ENCODE results near the gene PSMB9. TPM values are rescaled to one million over a fixed set of nuclear protein-coding genes. Genes with fewer than 3 reads are reported as not detected.

Gene PSMB9
- total and polyA plus RNA-seq, 11 donors: 8.9 to 182 (median 15.7) TPM

- H3K4me1 ChIP-seq: peaks cover 0 to 63% (median 24%) of the 10 kb centered on the region in 12 donors
- peaks cover 0 to 65% (median 50%) of the 10 kb centered on the region in 9 donors for H3K36me3 ChIP-seq
- peak overlapping the region in 11 of 12 donors; percentile 90 to 100 (median 99) for H3K27ac ChIP-seq
- intact Hi-C loops (cut with DNase I): loop anchor here in 3 of 10 donors (2.0 kb wide), 1 partner anchor 17 kb away; the partner anchor contains the start of gene TAP2 (in 3 of the 3)
- DNase-seq: no peak
- no peaks in the 10 kb centered on the region for H3K27me3 ChIP-seq
- TF ChIP-seq POLR2A (IDR thresholded peaks at IDR 0.05): no peak
- TF ChIP-seq CTCF (IDR thresholded peaks at IDR 0.05): no peak
- H3K9me3 ChIP-seq: no peaks in the 10 kb centered on the region
- 77 to 89% (median 80%) methylated on average over 8 of the region's 8 CpGs for WGBS, 4 donors
- ATAC-seq: no peak
- peak overlapping the region in 9 of 12 donors; percentile 69 to 99 (median 89) for H3K4me3 ChIP-seq
Measured at GRCh38 chr6:32855467-32856174, 1.6 kb downstream of the PSMB9 start.

GRCh38 chr6:32857156-32857891 lies 3.3 kb downstream of the PSMB9 start:
- intact Hi-C loops (cut with DNase I): no loop called here
- peaks cover 0 to 55% (median 40%) of the 10 kb centered on the region in 9 donors for H3K36me3 ChIP-seq
- no peaks in the 10 kb centered on the region for H3K9me3 ChIP-seq
- WGBS, 4 donors: 73 to 82% (median 77%) methylated on average over 14 of the region's 14 CpGs
- H3K4me3 ChIP-seq: no peak overlapping the region
- no peak for ATAC-seq
- no peak overlapping the region for H3K27ac ChIP-seq
- peaks cover 0 to 54% (median 11%) of the 10 kb centered on the region in 12 donors for H3K4me1 ChIP-seq
- DNase-seq: no peak
- TF ChIP-seq POLR2A (IDR thresholded peaks at IDR 0.05): no peak
- no peak for TF ChIP-seq CTCF (IDR thresholded peaks at IDR 0.05)
- H3K27me3 ChIP-seq: no peaks in the 10 kb centered on the region

GRCh38 chr6:32858194-32858593 lies 4.2 kb downstream of the PSMB9 start:
- intact Hi-C loops (cut with DNase I): no loop called here
- no peak overlapping the region for H3K27ac ChIP-seq
- peaks cover 0 to 52% (median 10%) of the 10 kb centered on the region in 12 donors for H3K4me1 ChIP-seq
- no peaks in the 10 kb centered on the region for H3K27me3 ChIP-seq
- TF ChIP-seq POLR2A (IDR thresholded peaks at IDR 0.05) (no peak), CTCF (IDR thresholded peaks at IDR 0.05) (no peak)
- peaks cover 0 to 55% (median 40%) of the 10 kb centered on the region in 9 donors for H3K36me3 ChIP-seq
- no peak for DNase-seq
- H3K9me3 ChIP-seq: no peaks in the 10 kb centered on the region
- no peak for ATAC-seq
- WGBS, 4 donors: 81 to 89% (median 84%) methylated on average over 5 of the region's 5 CpGs
- no peak overlapping the region for H3K4me3 ChIP-seq

GRCh38 chr6:32860674-32861073 lies 6.7 kb downstream of the PSMB9 start:
- intact Hi-C loops (cut with DNase I): loop anchor here in 2 of 10 donors (10.0 kb wide), 1 partner anchor 446 kb away; no protein-coding TSS in a partner anchor
- H3K9me3 ChIP-seq: no peaks in the 10 kb centered on the region
- no peak for ATAC-seq
- 84 to 85% (median 84%) methylated on average over 1 of the region's 1 CpG for WGBS, 4 donors
- H3K4me1 ChIP-seq: peaks cover 0 to 41% (median under 1%) of the 10 kb centered on the region in 12 donors
- no peaks in the 10 kb centered on the region for H3K27me3 ChIP-seq
- H3K36me3 ChIP-seq: peaks cover 0 to 55% (median 40%) of the 10 kb centered on the region in 9 donors
- no peak for DNase-seq
- no peak for TF ChIP-seq POLR2A (IDR thresholded peaks at IDR 0.05)
- no peak for TF ChIP-seq CTCF (IDR thresholded peaks at IDR 0.05)
- no peak overlapping the region for H3K4me3 ChIP-seq
- no peak overlapping the region for H3K27ac ChIP-seq
